Measurements from ENCODE around the gene LETMD1. TPM values are rescaled to one million over a fixed set of nuclear protein-coding genes. Genes with fewer than 3 reads are reported as not detected.

Gene LETMD1
- total RNA-seq, 1 donor, result 56.1 TPM

DNA sequence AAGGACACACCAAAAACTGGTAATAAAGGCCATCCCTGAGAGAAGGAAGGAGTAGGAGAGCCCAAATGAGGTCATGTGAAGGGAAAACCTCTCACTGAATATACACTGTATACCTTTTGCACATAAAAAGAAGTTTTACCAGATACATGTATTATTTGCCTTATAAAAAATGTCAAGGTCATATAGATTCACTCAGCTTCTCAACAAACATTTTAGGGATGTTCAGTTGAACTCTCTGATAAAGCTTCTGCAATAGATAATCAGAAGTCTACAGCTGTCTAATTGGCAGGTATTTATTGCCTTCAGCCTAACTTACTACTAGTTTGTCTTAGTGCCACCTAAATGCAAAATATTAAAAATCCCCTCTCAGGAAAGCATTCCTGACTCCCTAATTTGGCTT lies 30.7 kb upstream of the LETMD1 start:
- peaks cover 92% of the 10 kb centered on the region for H3K79me2 ChIP-seq (ENCODE audit: insufficient read depth, low read length)
- no peak for DNase-seq (ENCODE audit: insufficient read length, low spot score, missing footprints)
- no peaks in the 10 kb centered on the region for H3K36me3 ChIP-seq (ENCODE audit: insufficient read depth, low read length)
- H4K20me1 ChIP-seq (ENCODE audit: insufficient read depth, low read length), result peaks cover 23% of the 10 kb centered on the region
- no peak overlapping the region for H3K27ac ChIP-seq (ENCODE audit: low read depth, low read length)
- H3K9me3 ChIP-seq (ENCODE audit: low read depth, low read length), result no peaks in the 10 kb centered on the region
- TF ChIP-seq, protein P1, sequence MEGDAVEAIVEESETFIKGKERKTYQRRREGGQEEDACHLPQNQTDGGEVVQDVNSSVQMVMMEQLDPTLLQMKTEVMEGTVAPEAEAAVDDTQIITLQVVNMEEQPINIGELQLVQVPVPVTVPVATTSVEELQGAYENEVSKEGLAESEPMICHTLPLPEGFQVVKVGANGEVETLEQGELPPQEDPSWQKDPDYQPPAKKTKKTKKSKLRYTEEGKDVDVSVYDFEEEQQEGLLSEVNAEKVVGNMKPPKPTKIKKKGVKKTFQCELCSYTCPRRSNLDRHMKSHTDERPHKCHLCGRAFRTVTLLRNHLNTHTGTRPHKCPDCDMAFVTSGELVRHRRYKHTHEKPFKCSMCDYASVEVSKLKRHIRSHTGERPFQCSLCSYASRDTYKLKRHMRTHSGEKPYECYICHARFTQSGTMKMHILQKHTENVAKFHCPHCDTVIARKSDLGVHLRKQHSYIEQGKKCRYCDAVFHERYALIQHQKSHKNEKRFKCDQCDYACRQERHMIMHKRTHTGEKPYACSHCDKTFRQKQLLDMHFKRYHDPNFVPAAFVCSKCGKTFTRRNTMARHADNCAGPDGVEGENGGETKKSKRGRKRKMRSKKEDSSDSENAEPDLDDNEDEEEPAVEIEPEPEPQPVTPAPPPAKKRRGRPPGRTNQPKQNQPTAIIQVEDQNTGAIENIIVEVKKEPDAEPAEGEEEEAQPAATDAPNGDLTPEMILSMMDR (IDR thresholded peaks at IDR 0.05; ENCODE audit: extremely low read depth, low read depth, low read length), result no peak
- no peak overlapping the region for H3K4me2 ChIP-seq (ENCODE audit: insufficient read depth, low read length)
- H3K27me3 ChIP-seq (ENCODE audit: insufficient read depth, low read length), result no peaks in the 10 kb centered on the region
- no peak overlapping the region for H2AFZ ChIP-seq (ENCODE audit: low read length)
- H3K4me1 ChIP-seq (ENCODE audit: insufficient read depth, low read length), result no peaks in the 10 kb centered on the region
- H3K4me3 ChIP-seq (ENCODE audit: insufficient read depth, low read length), result no peak overlapping the region

DNA sequence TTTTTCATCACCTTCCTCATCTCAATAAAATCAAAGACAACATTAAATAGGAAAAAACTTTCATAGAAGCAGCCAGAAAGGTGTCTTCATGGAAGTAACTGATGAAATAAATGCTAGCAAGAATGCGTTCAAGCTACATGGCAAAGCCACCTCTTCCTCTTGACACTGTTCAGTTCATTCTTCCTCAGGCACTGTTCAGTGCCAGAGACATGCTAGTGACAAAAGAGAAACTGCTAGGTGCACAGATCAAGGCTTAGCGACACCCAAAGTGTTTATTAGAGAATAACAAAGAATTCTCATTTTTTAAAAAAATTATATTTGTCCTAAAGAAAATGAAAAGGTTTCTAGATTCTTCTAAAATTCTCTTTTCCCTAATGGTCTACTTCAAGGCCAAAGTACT lies 29.2 kb upstream of the LETMD1 start:
- Histone ChIP-seq H4K20me1 (ENCODE audit: insufficient read depth, low read length) (peaks cover 19% of the 10 kb centered on the region), H3K4me1 (ENCODE audit: insufficient read depth, low read length) (peaks cover 8% of the 10 kb centered on the region), H3K4me2 (ENCODE audit: insufficient read depth, low read length) (no peak overlapping the region), H3K79me2 (ENCODE audit: insufficient read depth, low read length) (peaks cover 92% of the 10 kb centered on the region), H3K9me3 (ENCODE audit: low read depth, low read length) (no peaks in the 10 kb centered on the region), H3K4me3 (ENCODE audit: insufficient read depth, low read length) (no peak overlapping the region), H2AFZ (ENCODE audit: low read length) (no peak overlapping the region), H3K36me3 (ENCODE audit: insufficient read depth, low read length) (no peaks in the 10 kb centered on the region), H3K27me3 (ENCODE audit: insufficient read depth, low read length) (no peaks in the 10 kb centered on the region), H3K27ac (ENCODE audit: low read depth, low read length) (no peak overlapping the region)
- TF ChIP-seq, protein P1 (IDR thresholded peaks at IDR 0.05; ENCODE audit: extremely low read depth, low read depth, low read length), result no peak
- DNase-seq (ENCODE audit: insufficient read length, low spot score, missing footprints), result no peak

DNA sequence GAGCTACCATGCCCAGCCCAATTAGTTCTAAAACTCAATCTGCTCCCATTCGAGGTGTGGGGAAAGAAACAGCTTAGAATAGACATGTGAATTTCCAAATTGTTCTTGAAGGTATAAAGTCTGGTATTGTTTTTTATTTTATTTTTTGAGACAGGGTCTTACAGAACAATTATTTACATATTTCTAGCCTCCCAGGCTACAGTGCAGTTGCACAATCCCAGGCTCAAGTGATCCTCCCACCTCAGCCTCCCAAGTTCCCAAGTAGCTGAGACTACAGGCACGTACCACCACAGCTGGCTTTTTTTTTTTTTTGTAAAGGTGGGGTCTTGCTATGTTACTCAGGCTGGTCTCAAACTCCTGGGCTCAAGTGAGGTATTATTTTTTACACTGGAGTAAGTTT lies 28.2 kb upstream of the LETMD1 start:
- no peak for DNase-seq (ENCODE audit: insufficient read length, low spot score, missing footprints)
- Histone ChIP-seq H2AFZ (ENCODE audit: low read length) (no peak overlapping the region), H3K79me2 (ENCODE audit: insufficient read depth, low read length) (peaks cover 82% of the 10 kb centered on the region), H4K20me1 (ENCODE audit: insufficient read depth, low read length) (peaks cover 15% of the 10 kb centered on the region), H3K4me1 (ENCODE audit: insufficient read depth, low read length) (peaks cover 12% of the 10 kb centered on the region), H3K9me3 (ENCODE audit: low read depth, low read length) (no peaks in the 10 kb centered on the region), H3K27ac (ENCODE audit: low read depth, low read length) (no peak overlapping the region), H3K4me3 (ENCODE audit: insufficient read depth, low read length) (no peak overlapping the region), H3K4me2 (ENCODE audit: insufficient read depth, low read length) (no peak overlapping the region), H3K27me3 (ENCODE audit: insufficient read depth, low read length) (no peaks in the 10 kb centered on the region), H3K36me3 (ENCODE audit: insufficient read depth, low read length) (no peaks in the 10 kb centered on the region)
- TF ChIP-seq, protein P1 (IDR thresholded peaks at IDR 0.05; ENCODE audit: extremely low read depth, low read depth, low read length), result no peak

DNA sequence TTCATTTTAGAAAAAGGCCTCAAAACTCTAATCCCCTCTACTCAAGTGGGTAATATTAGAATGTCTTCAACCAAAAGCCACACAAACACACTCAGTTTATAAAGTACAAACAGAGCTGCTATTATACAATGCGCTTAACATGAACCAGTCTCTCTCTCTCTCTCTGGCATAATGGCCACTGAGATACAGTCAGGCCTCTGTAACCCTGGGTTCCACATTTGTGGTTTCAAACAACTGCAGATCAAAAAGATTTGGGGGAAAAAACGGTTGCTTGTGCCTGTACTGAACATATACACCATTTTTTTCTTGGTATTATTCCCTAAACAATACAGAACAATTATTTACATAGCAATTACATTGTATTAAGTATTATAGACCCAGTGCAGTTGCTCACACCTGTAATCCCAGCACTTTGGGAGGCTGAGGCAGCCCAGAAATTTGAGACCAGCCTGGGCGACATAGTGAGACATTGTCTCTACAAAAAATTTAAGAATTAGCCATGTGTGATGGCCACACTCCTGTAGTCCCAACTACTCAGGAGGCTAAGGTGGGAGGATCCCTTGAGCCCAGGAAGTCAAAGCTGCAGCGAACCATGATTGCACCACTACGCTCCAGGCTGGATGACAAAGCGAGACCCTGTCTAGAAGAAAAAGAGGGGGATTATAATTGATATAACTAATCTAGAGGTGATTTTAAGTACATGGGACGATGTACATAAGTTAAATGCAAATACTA lies 27.5 kb upstream of the LETMD1 start:
- no peak overlapping the region for H3K27ac ChIP-seq (ENCODE audit: low read depth, low read length)
- peaks cover 84% of the 10 kb centered on the region for H3K79me2 ChIP-seq (ENCODE audit: insufficient read depth, low read length)
- no peaks in the 10 kb centered on the region for H3K27me3 ChIP-seq (ENCODE audit: insufficient read depth, low read length)
- TF ChIP-seq, protein P1 (IDR thresholded peaks at IDR 0.05; ENCODE audit: extremely low read depth, low read depth, low read length), result no peak
- H3K4me2 ChIP-seq (ENCODE audit: insufficient read depth, low read length), result no peak overlapping the region
- no peak overlapping the region for H2AFZ ChIP-seq (ENCODE audit: low read length)
- H3K4me1 ChIP-seq (ENCODE audit: insufficient read depth, low read length), result peaks cover 19% of the 10 kb centered on the region
- H3K9me3 ChIP-seq (ENCODE audit: low read depth, low read length), result no peaks in the 10 kb centered on the region
- no peaks in the 10 kb centered on the region for H3K36me3 ChIP-seq (ENCODE audit: insufficient read depth, low read length)
- DNase-seq (ENCODE audit: insufficient read length, low spot score, missing footprints), result no peak
- H4K20me1 ChIP-seq (ENCODE audit: insufficient read depth, low read length), result peaks cover 15% of the 10 kb centered on the region
- no peak overlapping the region for H3K4me3 ChIP-seq (ENCODE audit: insufficient read depth, low read length)

All from osteoblast (primary cell).